Left cardiac atrium (tissue), 4 donors: ENCODE results near the gene TMEM131. TPM values are rescaled to one million over a fixed set of nuclear protein-coding genes. Genes with fewer than 3 reads are reported as not detected.
A peak's percentile ranks its signal among the peaks of the same experiment; 100 is the strongest.

Experiments
- ATAC-seq, 2 donors: fragments of 200-7000 bp; cut with Tn5 transposase; one replicate each; pipeline ENCODE4 v1.9.1; 2020; ENCODE audit warnings: mild to moderate bottlenecking in 2 of 2, moderate library complexity in 2 of 2
- DNase-seq: peaks from one replicate; pipeline ENCODE4 v3.0.0-alpha.2; 2020
- intact Hi-C, 2 donors: fragments of 100-400 bp; cut with DNase I; formaldehyde crosslinking; loops; one replicate each; pipeline versions ENCODE4 v1.14.1 to v1.15.1; 2022 to 2023
- total RNA-seq, 2 donors: library from RNA; stranded (reverse); fragmentation: NEBNext Ultra II Directional; extraction: Animal tissue kit (Norgen Biotek cat#: 25700); gene quantifications; one replicate each; pipeline ENCODE4 v1.2.1, GENCODE V29; 2021
- donor health status: DM: no; HTN: yes; CAD: no.
- donor health status: DM: no; HTN: yes; CAD: no; lungs with severe emphysema.
- donor health status: DM: yes; HTN: yes; CAD: no.
- donor health status: Dilated cardiomyopathy.

TMEM131 gene
- total RNA-seq, 2 donors from 2014 or later: 26.2 to 26.5 TPM

DNA sequence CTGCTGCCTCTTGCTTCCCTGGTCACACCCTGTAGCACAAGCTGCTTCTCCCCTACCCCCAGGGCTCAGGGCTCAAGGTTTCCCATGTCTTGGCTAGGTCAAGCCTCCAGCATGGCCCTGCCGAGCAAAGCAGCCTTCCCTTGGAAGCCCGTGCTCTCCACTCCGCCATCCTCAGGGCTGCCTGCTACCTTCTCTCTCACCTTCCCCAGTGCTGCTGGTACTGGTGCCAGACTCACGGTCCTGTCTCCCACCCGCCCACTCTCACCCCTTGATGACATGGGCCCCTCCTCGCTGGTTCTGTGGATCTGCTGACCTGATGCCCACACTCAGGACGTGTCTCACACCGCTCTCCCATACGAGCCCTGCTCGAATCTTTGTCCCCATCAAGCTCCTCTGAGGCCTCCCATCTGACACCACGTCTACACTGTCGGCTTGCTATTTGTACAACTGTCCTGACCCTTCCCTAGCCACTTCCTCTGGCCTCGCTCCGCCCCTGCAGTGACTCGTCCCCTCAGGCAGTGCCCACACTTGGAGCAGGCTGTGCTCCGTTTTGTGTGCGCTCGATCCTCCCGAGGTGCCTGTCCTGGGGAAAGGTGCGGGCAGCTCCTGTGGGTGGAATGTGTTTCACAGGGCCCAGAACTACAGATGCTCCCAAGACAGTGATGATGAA, 232.4 kb downstream of the TMEM131 start:
- intact Hi-C loops: no loop called here
- DNase-seq (no peak), ATAC-seq (no peak)

- DNase-seq (no peak), ATAC-seq (peak; percentile 11 to 16)
- intact Hi-C loops: no loop called here
These were observed 234.6 kb downstream of the TMEM131 start for GRCh38 chr2:97761192-97761591.

GRCh38 chr2:97760480-97761049, 235.2 kb downstream of the TMEM131 start:
- no peak for DNase-seq
- intact Hi-C loops: no loop called here
- no peak for ATAC-seq

- no peak for DNase-seq
- ATAC-seq: no peak
- intact Hi-C loops: no loop called here
These were observed 235.9 kb downstream of the TMEM131 start for GRCh38 chr2:97759727-97760407.

GRCh38 chr2:97758131-97758705, 237.5 kb downstream of the TMEM131 start:
- DNase-seq: no peak
- intact Hi-C loops: no loop called here
- no peak for ATAC-seq

- intact Hi-C loops: no loop called here
- ATAC-seq (no peak), DNase-seq (no peak)
These were observed 238.7 kb downstream of the TMEM131 start for GRCh38 chr2:97757062-97757461.

DNA sequence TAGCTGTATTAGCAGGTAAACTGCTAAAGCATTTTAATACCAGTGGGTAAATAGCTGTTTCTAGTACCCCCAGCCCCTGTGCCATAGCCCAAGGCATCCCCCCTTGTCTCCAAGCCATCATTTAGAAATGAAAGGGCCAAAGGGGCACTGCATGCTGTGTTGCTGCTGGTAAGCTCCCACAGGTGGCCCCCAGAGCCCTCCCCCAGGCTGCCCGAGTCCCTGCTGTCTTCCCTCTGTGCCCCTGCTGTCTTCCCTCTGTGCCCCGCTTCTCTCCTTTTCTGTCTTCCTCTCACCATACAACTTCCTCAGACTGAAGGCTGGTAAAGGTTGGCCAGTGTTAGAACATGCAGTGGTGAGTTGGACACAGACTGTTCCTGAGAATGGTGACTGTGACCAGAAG, 240.3 kb downstream of the TMEM131 start:
- intact Hi-C loops: no loop called here
- DNase-seq: no peak
- ATAC-seq: no peak

DNA sequence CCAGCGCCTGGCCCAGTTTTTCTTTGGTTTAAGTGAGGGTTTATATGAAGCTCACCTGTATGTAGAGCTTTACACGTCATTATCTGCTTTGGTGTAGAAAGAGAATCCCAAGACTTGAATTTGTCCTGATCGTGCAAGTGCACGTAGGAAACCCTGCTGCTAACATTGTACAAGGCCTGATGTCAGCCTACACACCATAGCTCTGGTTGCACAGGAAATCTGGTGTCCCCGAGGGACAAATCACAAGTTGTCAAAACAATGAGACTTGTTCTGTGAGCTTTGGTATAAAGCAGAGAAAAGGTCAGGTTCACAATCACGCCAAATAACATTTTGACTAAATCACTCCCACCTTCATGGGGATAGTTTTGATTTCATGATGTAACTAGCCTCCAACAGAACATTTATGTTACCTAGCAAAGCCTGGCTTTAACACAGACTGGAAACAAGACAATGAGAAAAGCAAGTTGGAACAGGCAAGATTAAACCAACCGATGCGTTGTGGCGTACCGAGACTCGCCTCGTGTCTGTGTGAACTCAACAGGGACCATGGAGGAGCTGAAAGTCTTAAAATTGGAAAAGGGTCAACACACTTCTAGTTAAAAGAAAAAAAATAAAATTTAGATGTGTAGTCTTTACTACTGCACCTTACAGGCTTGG, 240.9 kb downstream of the TMEM131 start:
- intact Hi-C loops: no loop called here
- DNase-seq: no peak
- no peak for ATAC-seq

GRCh38 chr2:97752342-97753334, 243.1 kb downstream of the TMEM131 start:
- DNase-seq: no peak
- intact Hi-C loops: no loop called here

DNA sequence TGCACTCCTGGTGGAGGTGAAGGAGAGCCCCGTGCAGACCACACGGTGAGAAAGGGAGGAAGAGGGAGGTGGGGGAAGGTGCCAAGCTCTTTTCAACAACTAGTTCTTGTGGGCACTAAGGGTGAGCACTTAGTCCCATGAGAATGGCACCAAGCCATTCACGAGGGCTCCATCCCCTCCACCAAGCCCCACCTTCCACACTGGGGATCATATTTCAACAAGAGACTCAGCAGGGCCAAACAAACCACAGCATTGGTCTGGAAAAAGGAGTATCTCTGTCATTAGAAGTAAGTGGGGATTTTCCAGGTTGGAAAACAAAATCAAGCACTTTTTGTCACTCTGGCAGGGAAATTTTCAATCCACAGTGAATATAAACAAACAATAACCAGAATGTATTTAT, 244.0 kb downstream of the TMEM131 start:
- ATAC-seq: peak; percentile 58 to 68
- intact Hi-C loops: no loop called here
- DNase-seq: peak; percentile 44

More at GRCh38 chr2:97752342-97753334, 243.1 kb downstream of the TMEM131 start:
- no peak for ATAC-seq

- intact Hi-C loops: no loop called here
- DNase-seq (no peak), ATAC-seq (no peak)
These were observed 245.7 kb downstream of the TMEM131 start for GRCh38 chr2:97750017-97750416.

DNA sequence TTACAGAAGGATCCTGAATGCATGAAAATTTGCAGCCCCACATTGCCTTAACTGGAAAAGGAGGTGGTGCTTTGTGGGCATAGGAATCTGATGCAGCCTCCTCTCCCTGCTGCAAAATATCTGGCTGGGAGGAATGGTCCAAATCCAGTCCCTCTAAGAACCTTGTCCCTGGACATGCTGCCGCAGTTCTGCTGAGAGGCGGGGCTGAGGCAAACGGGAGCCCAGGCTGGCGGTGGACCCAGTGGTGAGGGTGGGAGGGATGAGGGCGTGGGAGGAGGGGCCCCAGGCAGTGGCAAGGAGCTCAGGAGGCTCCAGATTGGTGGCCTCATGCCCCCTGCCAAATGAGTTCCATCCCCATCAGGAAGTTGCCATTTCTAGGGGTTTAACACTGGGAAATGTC, 246.2 kb downstream of the TMEM131 start:
- no peak for DNase-seq
- intact Hi-C loops: no loop called here
- ATAC-seq: peak in 1 of 2 donors; percentile 33

GRCh38 chr2:97747716-97748115, 248.0 kb downstream of the TMEM131 start:
- intact Hi-C loops: no loop called here
- DNase-seq: no peak
- ATAC-seq: peak; percentile 12 to 69

DNA sequence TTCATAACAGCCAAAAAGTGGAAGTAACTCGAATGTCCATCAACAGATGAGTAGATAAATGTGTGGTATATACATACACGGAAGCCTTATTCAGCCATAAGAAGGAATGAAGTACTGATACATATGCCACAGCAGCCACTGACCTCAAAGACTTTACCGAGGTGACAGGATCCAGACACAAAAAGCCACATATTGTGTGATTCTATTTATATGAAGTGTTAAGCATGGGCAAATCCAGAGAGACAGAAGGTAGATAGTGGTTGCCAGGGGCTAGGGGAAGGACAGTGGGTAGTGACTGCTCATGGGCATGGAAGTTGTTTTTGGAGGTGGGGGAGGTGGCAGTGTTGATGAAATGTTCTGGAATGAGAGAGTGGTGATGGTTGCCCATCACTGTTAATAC, 248.5 kb downstream of the TMEM131 start:
- no peak for DNase-seq
- intact Hi-C loops: no loop called here

GRCh38 chr2:97745474-97746174, 250.1 kb downstream of the TMEM131 start:
- no peak for ATAC-seq
- intact Hi-C loops: no loop called here
- DNase-seq: no peak

More for the DNA sequence above, 248.5 kb downstream of the TMEM131 start:
- ATAC-seq: peak; percentile 19 to 40

GRCh38 chr2:97743913-97744312, 251.8 kb downstream of the TMEM131 start:
- no peak for ATAC-seq
- intact Hi-C loops: loop anchor here in 1 of 2 donors (5.0 kb wide), 1 partner anchor 48 kb away; no protein-coding TSS in a partner anchor
- DNase-seq: no peak

DNA sequence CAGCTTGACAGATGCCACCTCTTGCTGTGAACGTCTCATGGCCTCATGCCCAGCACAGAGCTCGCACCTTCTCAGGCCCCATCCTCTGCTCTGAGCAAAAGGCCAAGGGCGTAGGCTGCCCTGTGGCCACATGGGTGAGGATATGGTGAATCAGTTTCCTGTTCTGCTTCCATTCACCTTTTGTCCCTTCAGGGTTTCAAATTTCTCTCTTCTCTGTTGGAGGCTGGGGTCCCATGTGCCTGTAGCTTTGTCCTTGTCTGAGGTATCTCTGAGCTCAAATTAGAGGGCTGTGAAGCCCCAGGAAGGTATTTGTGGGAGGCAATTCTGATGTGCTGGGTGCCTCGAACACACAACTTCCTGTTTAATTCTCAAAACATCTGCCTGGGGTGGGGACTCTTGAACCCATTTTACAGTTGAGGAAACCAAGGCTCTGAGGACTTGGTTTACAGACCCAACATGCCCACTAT, 253.3 kb downstream of the TMEM131 start:
- intact Hi-C loops: loop anchor here in 1 of 2 donors (5.0 kb wide), 1 partner anchor 50 kb away; no protein-coding TSS in a partner anchor
- peak; percentile 82 to 90 for ATAC-seq
- DNase-seq: no peak

GRCh38 chr2:97741686-97742085, 254.1 kb downstream of the TMEM131 start:
- DNase-seq (no peak), ATAC-seq (no peak)
- intact Hi-C loops: loop anchor here in 1 of 2 donors (5.0 kb wide), 1 partner anchor 51 kb away; no protein-coding TSS in a partner anchor
